Adrenal gland (tissue), 5 donors: ENCODE measurements around the gene GHR.

ENCODE experiments used
- CTCF ChIP-seq, 6 experiments: fragments of 450-650 bp in 4 of 6; fragments of 200-600 bp in 2 of 6; sonication (generic) in 1 of 6; IDR thresholded peaks; 1 replicate in 5 of 6; 2 replicates in 1 of 6; pipeline versions ENCODE4 v1.5.1 to v1.8.0; 2016 to 2021; ENCODE audit warnings: antibody characterized with exemption in 6 of 6, mild to moderate bottlenecking in 2 of 6, moderate library complexity in 1 of 6
- POLR2A ChIP-seq, 2 donors: fragments of 450-650 bp; IDR thresholded peaks; one replicate each; pipeline ENCODE4 v1.6.1; 2017; ENCODE audit warnings: antibody characterized with exemption in 2 of 2, mild to moderate bottlenecking in 2 of 2, moderate library complexity in 1 of 2
- donor health status: DM: no; HTN: no; CAD: no.

GRCh38 chr5:42612750-42613366, 189.6 kb downstream of the GHR start:
- TF ChIP-seq CTCF (IDR thresholded peaks at IDR 0.05) (no peak), POLR2A (IDR thresholded peaks at IDR 0.05) (no peak)
